ENCODE results near the gene TLK2.
"Not testable (repeated sequence)": the region's sequence is repeated elsewhere in the genome, so short reads cannot be mapped to it uniquely, and the experiment has no call there.

Gene TLK2

DNA sequence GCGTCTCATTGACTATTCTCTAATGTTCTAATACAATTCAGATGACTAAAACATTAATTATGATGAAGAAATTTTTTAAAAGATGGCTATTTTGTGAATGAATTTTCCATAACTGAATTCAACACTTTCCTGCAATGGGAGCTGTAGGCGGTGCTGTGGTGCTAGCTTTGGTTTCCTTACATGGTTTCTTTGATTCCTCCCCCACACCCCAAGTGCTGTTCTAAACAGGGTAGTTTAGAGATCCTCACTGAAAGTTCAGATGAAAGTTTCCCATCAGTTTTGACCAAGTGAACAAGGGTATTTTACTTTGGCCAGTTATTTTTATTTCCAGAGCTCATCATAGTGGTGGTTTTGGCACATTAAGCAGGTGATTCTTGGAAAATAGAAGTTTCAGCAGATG lies 122.8 kb downstream of the TLK2 start:
- Histone ChIP-seq H2AFZ (ENCODE audit: low read length, unreplicated experiment) (no peak overlapping the region), H3K27me3 (ENCODE audit: insufficient read depth, low read length) (no peaks in the 10 kb centered on the region), H3K79me2 (ENCODE audit: control insufficient read depth, insufficient read depth, low read length, unreplicated experiment) (peaks cover 2% of the 10 kb centered on the region), H3K27ac (ENCODE audit: low read depth, low read length) (no peak overlapping the region), H3K4me1 (ENCODE audit: control insufficient read depth, insufficient read depth, low read length, unreplicated experiment) (peaks cover 3% of the 10 kb centered on the region), H3K4me3 (ENCODE audit: low read depth, low read length) (no peak overlapping the region), H3K36me3 (ENCODE audit: insufficient read depth, low read length) (peaks cover 29% of the 10 kb centered on the region)

DNA sequence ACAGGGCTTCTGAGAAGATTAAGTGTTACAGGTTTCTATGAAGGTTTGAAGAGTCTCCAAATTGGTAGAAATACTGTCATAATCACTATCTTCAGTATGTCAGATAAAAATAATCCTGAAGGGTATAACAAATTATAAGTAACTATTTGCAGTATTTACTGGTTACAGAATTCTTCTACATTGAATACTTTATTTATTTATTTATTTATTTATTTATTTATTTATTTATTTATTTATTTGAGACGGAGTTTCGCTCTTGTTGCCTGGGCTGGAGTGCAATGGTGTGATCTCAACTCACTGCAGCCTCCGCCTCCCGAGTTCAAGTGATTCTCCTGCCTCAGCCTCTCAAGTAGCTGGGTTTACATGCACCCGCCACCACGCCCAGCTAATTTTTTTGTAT lies 125.2 kb downstream of the TLK2 start:
- H3K79me2 ChIP-seq (ENCODE audit: control insufficient read depth, insufficient read depth, low read length, unreplicated experiment): not testable (repeated sequence)
- peaks cover 30% of the 10 kb centered on the region for H3K36me3 ChIP-seq (ENCODE audit: insufficient read depth, low read length)

DNA sequence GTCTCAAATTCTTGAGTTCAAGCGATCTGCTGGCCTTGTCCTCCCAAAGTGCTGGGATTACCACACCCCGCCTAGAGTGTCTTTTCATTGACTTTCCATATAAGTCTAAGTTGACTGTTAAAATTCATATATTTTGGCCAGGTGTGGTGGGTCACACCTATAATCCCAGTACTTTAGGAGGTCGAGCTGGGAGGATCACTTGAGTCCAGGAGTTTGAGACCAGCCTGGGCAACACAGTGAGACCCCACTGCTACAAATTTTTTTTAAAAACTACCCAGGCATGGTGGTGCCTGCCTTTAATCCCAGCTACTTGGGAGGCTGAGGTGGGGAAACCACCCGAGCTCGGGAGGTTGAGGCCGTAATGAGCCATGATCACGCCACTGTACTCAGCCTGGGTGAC lies 127.0 kb downstream of the TLK2 start:
- Histone ChIP-seq H3K79me2 (ENCODE audit: control insufficient read depth, insufficient read depth, low read length, unreplicated experiment) (no peaks in the 10 kb centered on the region), H3K36me3 (ENCODE audit: insufficient read depth, low read length) (peaks cover 31% of the 10 kb centered on the region), H3K27me3 (ENCODE audit: insufficient read depth, low read length) (no peaks in the 10 kb centered on the region), H3K27ac (ENCODE audit: low read depth, low read length) (no peak overlapping the region), H3K4me1 (ENCODE audit: control insufficient read depth, insufficient read depth, low read length, unreplicated experiment) (no peaks in the 10 kb centered on the region), H3K4me3 (ENCODE audit: low read depth, low read length) (no peak overlapping the region), H2AFZ (ENCODE audit: low read length, unreplicated experiment) (no peak overlapping the region)

More for the DNA sequence above, 125.2 kb downstream of the TLK2 start:
- not testable (repeated sequence) for H2AFZ ChIP-seq (ENCODE audit: low read length, unreplicated experiment); H3K4me3 ChIP-seq (ENCODE audit: low read depth, low read length); H3K4me1 ChIP-seq (ENCODE audit: control insufficient read depth, insufficient read depth, low read length, unreplicated experiment); H3K27me3 ChIP-seq (ENCODE audit: insufficient read depth, low read length); H3K27ac ChIP-seq (ENCODE audit: low read depth, low read length)

DNA sequence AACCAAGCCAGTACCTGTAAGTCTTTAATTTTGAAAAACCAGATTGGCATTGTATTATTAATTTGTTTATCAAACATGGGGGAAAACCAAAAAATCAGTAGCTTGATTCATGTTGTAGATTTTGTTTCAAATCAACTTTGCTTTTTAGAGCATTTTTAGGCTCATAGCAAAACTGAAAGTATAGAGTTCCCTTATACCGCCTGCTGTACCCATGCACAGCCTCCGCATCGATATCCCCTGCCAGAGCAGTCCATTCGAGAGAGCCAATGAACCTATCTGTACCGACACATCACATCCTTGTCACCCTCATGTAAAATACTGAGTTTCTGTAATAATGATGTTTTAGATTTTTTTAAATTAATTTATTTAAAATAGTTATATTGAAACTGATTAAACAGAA lies 132.7 kb downstream of the TLK2 start:
- H3K4me1 ChIP-seq (ENCODE audit: control insufficient read depth, insufficient read depth, low read length, unreplicated experiment): no peaks in the 10 kb centered on the region
- no peak overlapping the region for H3K27ac ChIP-seq (ENCODE audit: low read depth, low read length)
- H3K27me3 ChIP-seq (ENCODE audit: insufficient read depth, low read length): no peaks in the 10 kb centered on the region
- H3K4me3 ChIP-seq (ENCODE audit: low read depth, low read length): no peak overlapping the region
- H2AFZ ChIP-seq (ENCODE audit: low read length, unreplicated experiment): no peak overlapping the region
- H3K36me3 ChIP-seq (ENCODE audit: insufficient read depth, low read length): peaks cover 29% of the 10 kb centered on the region
- no peaks in the 10 kb centered on the region for H3K79me2 ChIP-seq (ENCODE audit: control insufficient read depth, insufficient read depth, low read length, unreplicated experiment)

DNA sequence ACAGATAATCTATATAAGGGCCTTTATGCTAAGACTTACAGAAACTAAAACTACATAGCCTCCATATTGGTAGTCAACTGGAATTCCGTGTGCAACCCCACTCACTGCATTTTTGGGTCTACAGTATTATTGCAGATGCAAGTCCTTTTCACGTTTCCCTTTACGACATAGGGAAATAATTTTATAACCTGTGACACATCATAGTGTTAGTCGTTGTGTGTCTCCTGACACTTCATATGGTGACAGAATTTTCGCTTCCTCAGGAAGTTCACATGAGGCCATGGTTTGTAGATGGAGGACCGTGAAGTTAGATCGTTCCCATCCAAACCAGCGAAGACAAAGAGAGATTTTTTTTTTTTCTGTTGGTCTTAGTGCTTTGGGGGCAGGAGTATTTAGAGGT lies 133.1 kb downstream of the TLK2 start:
- no peak overlapping the region for H3K27ac ChIP-seq (ENCODE audit: low read depth, low read length)
- no peaks in the 10 kb centered on the region for H3K27me3 ChIP-seq (ENCODE audit: insufficient read depth, low read length)
- no peaks in the 10 kb centered on the region for H3K4me1 ChIP-seq (ENCODE audit: control insufficient read depth, insufficient read depth, low read length, unreplicated experiment)
- no peaks in the 10 kb centered on the region for H3K79me2 ChIP-seq (ENCODE audit: control insufficient read depth, insufficient read depth, low read length, unreplicated experiment)
- H3K36me3 ChIP-seq (ENCODE audit: insufficient read depth, low read length): peaks cover 26% of the 10 kb centered on the region
- H2AFZ ChIP-seq (ENCODE audit: low read length, unreplicated experiment): no peak overlapping the region
- no peak overlapping the region for H3K4me3 ChIP-seq (ENCODE audit: low read depth, low read length)

DNA sequence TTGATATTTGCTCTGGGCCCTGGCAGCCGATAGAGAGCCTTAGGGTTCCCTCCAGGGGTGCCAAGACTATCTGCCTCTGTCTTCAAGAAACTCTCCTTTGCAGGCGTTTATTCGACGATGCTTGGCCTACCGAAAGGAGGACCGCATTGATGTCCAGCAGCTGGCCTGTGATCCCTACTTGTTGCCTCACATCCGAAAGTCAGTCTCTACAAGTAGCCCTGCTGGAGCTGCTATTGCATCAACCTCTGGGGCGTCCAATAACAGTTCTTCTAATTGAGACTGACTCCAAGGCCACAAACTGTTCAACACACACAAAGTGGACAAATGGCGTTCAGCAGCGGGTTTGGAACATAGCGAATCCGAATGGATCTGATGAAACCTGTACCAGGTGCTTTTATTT lies 133.7 kb downstream of the TLK2 start:
- not testable (repeated sequence) for H3K4me3 ChIP-seq (ENCODE audit: low read depth, low read length); H3K27me3 ChIP-seq (ENCODE audit: insufficient read depth, low read length); H3K4me1 ChIP-seq (ENCODE audit: control insufficient read depth, insufficient read depth, low read length, unreplicated experiment); H2AFZ ChIP-seq (ENCODE audit: low read length, unreplicated experiment); H3K79me2 ChIP-seq (ENCODE audit: control insufficient read depth, insufficient read depth, low read length, unreplicated experiment); H3K27ac ChIP-seq (ENCODE audit: low read depth, low read length)
- H3K36me3 ChIP-seq (ENCODE audit: insufficient read depth, low read length): peaks cover 25% of the 10 kb centered on the region

DNA sequence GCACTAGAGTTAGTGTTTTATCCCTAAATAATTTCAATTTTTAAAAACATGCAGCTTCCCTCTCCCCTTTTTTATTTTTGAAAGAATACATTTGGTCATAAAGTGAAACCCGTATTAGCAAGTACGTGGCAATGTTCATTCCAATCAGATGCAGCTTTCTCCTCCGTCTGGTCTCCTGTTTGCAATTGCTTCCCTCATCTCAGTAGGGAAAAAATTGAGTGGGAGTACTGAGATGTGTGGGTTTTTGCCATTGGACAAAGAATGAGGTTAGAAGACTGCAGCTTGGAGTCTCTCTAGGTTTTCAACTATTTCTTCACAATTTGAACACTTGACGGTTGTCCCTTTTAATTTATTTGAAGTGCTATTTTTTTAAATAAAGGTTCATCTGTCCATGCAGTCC lies 134.5 kb downstream of the TLK2 start:
- H3K36me3 ChIP-seq (ENCODE audit: insufficient read depth, low read length): peaks cover 22% of the 10 kb centered on the region
- H3K27ac ChIP-seq (ENCODE audit: low read depth, low read length); H2AFZ ChIP-seq (ENCODE audit: low read length, unreplicated experiment); H3K79me2 ChIP-seq (ENCODE audit: control insufficient read depth, insufficient read depth, low read length, unreplicated experiment); H3K27me3 ChIP-seq (ENCODE audit: insufficient read depth, low read length); H3K4me1 ChIP-seq (ENCODE audit: control insufficient read depth, insufficient read depth, low read length, unreplicated experiment); H3K4me3 ChIP-seq (ENCODE audit: low read depth, low read length): not testable (repeated sequence)

DNA sequence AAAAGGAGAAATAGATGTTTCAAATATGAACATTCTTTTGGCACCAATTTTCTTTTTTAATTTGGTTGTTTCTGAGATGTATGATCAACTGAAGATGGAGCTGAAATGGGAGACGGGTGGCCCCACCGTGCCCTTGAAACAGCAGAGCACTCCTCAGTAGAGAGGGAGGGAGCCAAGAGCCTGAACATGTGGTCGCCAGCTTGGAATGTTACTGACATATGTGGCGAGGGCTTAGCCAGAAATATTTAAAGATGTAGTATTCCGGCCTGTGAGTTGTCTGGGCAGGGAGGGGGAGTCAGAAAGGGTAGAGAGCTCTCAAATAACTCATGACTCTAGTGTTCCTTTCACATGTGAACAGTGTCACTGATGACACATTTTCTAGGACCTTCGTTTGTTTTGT lies 135.5 kb downstream of the TLK2 start:
- H3K27me3 ChIP-seq (ENCODE audit: insufficient read depth, low read length): no peaks in the 10 kb centered on the region
- H3K27ac ChIP-seq (ENCODE audit: low read depth, low read length): no peak overlapping the region
- H3K4me1 ChIP-seq (ENCODE audit: control insufficient read depth, insufficient read depth, low read length, unreplicated experiment): no peaks in the 10 kb centered on the region
- H3K4me3 ChIP-seq (ENCODE audit: low read depth, low read length): no peak overlapping the region
- H3K36me3 ChIP-seq (ENCODE audit: insufficient read depth, low read length): peaks cover 19% of the 10 kb centered on the region
- H3K79me2 ChIP-seq (ENCODE audit: control insufficient read depth, insufficient read depth, low read length, unreplicated experiment): no peaks in the 10 kb centered on the region
- no peak overlapping the region for H2AFZ ChIP-seq (ENCODE audit: low read length, unreplicated experiment)

DNA sequence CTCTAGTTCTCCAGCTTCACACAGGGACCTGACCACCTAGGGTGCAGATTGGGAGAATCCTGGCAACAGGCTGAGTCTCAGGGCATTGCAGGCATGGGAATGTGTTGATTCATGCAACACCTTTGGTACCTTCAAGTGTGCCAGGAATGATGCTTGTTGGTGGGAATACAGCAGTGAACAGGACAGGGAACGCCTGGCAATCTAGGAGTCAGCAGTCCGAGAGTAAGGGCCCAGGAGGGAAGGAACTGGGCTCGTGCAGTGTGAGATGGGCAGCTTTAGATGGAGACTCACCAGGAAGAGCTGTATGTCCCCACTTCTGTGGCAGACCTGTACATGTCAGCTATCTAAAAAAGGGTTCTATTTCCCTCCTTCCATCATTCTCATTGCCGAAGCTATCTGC lies 136.9 kb downstream of the TLK2 start:
- Histone ChIP-seq H3K79me2 (ENCODE audit: control insufficient read depth, insufficient read depth, low read length, unreplicated experiment) (no peaks in the 10 kb centered on the region), H3K27me3 (ENCODE audit: insufficient read depth, low read length) (no peaks in the 10 kb centered on the region), H3K36me3 (ENCODE audit: insufficient read depth, low read length) (peaks cover 7% of the 10 kb centered on the region; the same call in 1 of the 2 replicates), H3K4me1 (ENCODE audit: control insufficient read depth, insufficient read depth, low read length, unreplicated experiment) (no peaks in the 10 kb centered on the region), H3K27ac (ENCODE audit: low read depth, low read length) (no peak overlapping the region), H2AFZ (ENCODE audit: low read length, unreplicated experiment) (no peak overlapping the region), H3K4me3 (ENCODE audit: low read depth, low read length) (no peak overlapping the region)

DNA sequence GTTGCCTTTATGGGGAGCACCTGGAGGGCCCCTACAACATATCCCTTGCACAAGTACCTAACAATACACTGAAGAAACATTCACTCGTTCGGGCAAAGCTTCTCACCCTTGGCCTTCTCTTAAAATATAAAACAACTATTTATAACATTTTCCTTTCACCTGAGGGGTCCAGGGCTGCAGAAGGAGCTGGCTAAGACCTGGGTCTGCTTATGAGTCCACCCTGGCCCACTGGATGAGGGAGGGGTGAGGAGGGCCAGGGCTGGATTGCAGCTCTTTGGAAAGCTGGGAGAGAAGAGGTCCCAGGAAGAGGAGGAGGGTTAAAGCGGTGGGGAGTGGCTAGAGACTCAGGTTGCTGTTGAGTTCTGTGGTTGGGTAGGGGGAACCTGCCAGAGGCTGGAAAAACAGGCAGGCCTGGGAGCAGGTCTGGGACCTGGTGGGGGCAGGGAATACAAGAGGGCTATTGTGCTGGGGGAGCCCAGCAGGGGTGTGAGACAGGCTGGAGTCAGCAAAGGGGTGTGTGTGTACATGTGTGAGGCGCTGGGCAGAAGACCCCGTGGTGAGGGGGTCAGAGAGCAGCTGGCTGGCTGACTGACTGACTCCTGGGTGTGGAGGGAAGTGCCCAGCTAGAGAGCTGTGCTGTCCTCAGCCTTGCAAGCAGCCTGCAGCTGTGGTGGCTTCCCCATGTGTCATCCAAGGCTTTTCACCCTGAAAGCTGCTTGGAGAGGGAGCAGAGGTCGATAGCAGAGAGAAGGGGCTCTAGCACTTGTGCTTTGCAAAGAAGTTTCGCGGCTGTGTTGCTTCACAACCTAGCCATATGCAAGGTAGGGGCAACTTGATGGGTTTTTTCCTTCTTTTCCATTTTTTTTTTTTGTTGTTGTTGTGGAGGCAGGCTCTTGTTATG lies 138.6 kb downstream of the TLK2 start:
- H3K27ac ChIP-seq (ENCODE audit: low read depth, low read length): no peak overlapping the region
- no peak overlapping the region for H3K4me3 ChIP-seq (ENCODE audit: low read depth, low read length)
- H3K79me2 ChIP-seq (ENCODE audit: control insufficient read depth, insufficient read depth, low read length, unreplicated experiment): no peaks in the 10 kb centered on the region

DNA sequence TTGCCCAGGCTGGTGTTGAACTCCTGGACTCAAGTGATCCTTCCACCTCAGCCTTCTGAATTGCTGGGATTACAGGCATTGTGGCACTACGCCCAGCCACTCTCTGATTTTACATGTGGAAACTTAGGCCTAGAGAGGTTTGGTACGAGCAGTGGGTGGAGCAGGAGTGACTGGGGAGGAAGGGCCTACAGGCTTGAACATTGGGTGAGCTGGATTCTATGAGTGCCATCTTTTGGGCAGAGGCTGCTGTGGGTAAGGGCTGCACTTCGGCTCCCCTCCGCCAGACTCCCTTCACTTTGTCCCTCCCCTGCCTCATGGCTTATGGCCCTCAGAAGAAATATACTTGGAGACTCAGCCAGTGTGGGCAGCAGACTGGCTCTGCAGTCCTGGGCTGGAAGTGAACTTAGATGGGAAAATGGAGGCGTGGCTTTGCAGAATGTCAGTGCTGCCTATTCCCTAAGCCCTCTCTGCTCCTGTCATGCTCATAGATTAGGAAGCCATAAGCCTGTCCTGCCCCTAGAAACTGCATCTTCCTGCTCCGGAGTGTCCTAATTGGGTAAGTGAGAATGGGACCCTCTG lies 139.4 kb downstream of the TLK2 start:
- Histone ChIP-seq H3K27me3 (ENCODE audit: insufficient read depth, low read length) (no peaks in the 10 kb centered on the region), H3K36me3 (ENCODE audit: insufficient read depth, low read length) (no peaks in the 10 kb centered on the region), H3K4me1 (ENCODE audit: control insufficient read depth, insufficient read depth, low read length, unreplicated experiment) (no peaks in the 10 kb centered on the region), H2AFZ (ENCODE audit: low read length, unreplicated experiment) (no peak overlapping the region), H3K27ac (ENCODE audit: low read depth, low read length) (no peak overlapping the region), H3K4me3 (ENCODE audit: low read depth, low read length) (no peak overlapping the region), H3K79me2 (ENCODE audit: control insufficient read depth, insufficient read depth, low read length, unreplicated experiment) (no peaks in the 10 kb centered on the region)

More for the DNA sequence above, 138.6 kb downstream of the TLK2 start:
- no peaks in the 10 kb centered on the region for H3K27me3 ChIP-seq (ENCODE audit: insufficient read depth, low read length)
- no peaks in the 10 kb centered on the region for H3K36me3 ChIP-seq (ENCODE audit: insufficient read depth, low read length)
- H2AFZ ChIP-seq (ENCODE audit: low read length, unreplicated experiment): no peak overlapping the region
- no peaks in the 10 kb centered on the region for H3K4me1 ChIP-seq (ENCODE audit: control insufficient read depth, insufficient read depth, low read length, unreplicated experiment)
